ENCODE data around the gene FOSB.

FOSB gene

GRCh38 chr19:45437328-45437727 is 30.5 kb upstream of the FOSB start:
- no peaks in the 10 kb centered on the region for H3K36me3 Mint-ChIP-seq (ENCODE audit: low read depth)
- H3K4me3 Mint-ChIP-seq, result peak overlapping the region in 2 of 3 experiments; percentile 31 to 47
- TF ChIP-seq, protein P1, sequence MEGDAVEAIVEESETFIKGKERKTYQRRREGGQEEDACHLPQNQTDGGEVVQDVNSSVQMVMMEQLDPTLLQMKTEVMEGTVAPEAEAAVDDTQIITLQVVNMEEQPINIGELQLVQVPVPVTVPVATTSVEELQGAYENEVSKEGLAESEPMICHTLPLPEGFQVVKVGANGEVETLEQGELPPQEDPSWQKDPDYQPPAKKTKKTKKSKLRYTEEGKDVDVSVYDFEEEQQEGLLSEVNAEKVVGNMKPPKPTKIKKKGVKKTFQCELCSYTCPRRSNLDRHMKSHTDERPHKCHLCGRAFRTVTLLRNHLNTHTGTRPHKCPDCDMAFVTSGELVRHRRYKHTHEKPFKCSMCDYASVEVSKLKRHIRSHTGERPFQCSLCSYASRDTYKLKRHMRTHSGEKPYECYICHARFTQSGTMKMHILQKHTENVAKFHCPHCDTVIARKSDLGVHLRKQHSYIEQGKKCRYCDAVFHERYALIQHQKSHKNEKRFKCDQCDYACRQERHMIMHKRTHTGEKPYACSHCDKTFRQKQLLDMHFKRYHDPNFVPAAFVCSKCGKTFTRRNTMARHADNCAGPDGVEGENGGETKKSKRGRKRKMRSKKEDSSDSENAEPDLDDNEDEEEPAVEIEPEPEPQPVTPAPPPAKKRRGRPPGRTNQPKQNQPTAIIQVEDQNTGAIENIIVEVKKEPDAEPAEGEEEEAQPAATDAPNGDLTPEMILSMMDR (IDR thresholded peaks at IDR 0.05; ENCODE audit: unreplicated experiment in 3 of 3), result no peak
- no peaks in the 10 kb centered on the region for H3K9me3 Mint-ChIP-seq
- H3K27ac Mint-ChIP-seq, result no peak overlapping the region
- H3K4me1 Mint-ChIP-seq, result peaks cover 12% of the 10 kb centered on the region
- H3K27me3 Mint-ChIP-seq (ENCODE audit: low read depth), result no peaks in the 10 kb centered on the region

- Mint-ChIP-seq H3K9me3 (no peaks in the 10 kb centered on the region), H3K27me3 (ENCODE audit: low read depth) (no peaks in the 10 kb centered on the region), H3K27ac (no peak overlapping the region)
These were observed 28.6 kb upstream of the FOSB start for GRCh38 chr19:45439190-45439568.

GRCh38 chr19:45439569-45440258 is 28.1 kb upstream of the FOSB start:
- peaks cover 30% of the 10 kb centered on the region for H3K4me1 Mint-ChIP-seq
- H3K27ac Mint-ChIP-seq, result peak overlapping the region; percentile 37 to 71 (median 53)
- no peaks in the 10 kb centered on the region for H3K36me3 Mint-ChIP-seq (ENCODE audit: low read depth)
- H3K9me3 Mint-ChIP-seq, result no peaks in the 10 kb centered on the region
- TF ChIP-seq, protein P1 (IDR thresholded peaks at IDR 0.05; ENCODE audit: unreplicated experiment in 3 of 3), result peak; percentile 100
- H3K4me3 Mint-ChIP-seq, result peak overlapping the region; percentile 83 to 88 (median 87)
- no peaks in the 10 kb centered on the region for H3K27me3 Mint-ChIP-seq (ENCODE audit: low read depth)

More at GRCh38 chr19:45439190-45439568, 28.6 kb upstream of the FOSB start:
- Mint-ChIP-seq H3K36me3 (ENCODE audit: low read depth) (no peaks in the 10 kb centered on the region), H3K4me1 (peaks cover 25% of the 10 kb centered on the region), H3K4me3 (peak overlapping the region; percentile 41 to 88 (median 56))
- TF ChIP-seq, protein P1 (IDR thresholded peaks at IDR 0.05; ENCODE audit: unreplicated experiment in 3 of 3), result no peak

DNA sequence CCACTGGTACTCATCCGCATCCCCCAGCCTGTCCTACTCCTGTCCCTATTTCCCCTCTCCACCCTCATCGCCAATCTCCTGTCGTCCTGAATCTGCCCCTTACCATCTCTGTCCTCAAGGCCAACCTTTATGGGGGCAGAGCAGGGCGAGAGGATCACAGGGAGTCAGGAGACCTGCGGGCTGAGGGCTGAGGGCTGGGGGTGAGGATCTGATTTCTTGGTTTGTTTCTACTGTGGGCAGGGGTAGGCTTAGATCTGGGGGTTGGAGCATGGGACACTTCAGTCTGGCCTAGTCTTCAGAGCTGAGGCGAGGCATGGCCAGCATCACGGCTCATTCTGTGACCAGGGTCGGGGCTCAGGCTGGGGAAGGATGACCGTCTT is 27.5 kb upstream of the FOSB start:
- H3K36me3 Mint-ChIP-seq (ENCODE audit: low read depth), result no peaks in the 10 kb centered on the region
- peak overlapping the region; percentile 83 to 88 (median 87) for H3K4me3 Mint-ChIP-seq
- H3K9me3 Mint-ChIP-seq, result no peaks in the 10 kb centered on the region
- TF ChIP-seq, protein P1 (IDR thresholded peaks at IDR 0.05; ENCODE audit: unreplicated experiment in 3 of 3), result no peak
- H3K4me1 Mint-ChIP-seq, result peaks cover 31% of the 10 kb centered on the region
- H3K27ac Mint-ChIP-seq, result peak overlapping the region; percentile 37 to 71 (median 53)
- no peaks in the 10 kb centered on the region for H3K27me3 Mint-ChIP-seq (ENCODE audit: low read depth)

DNA sequence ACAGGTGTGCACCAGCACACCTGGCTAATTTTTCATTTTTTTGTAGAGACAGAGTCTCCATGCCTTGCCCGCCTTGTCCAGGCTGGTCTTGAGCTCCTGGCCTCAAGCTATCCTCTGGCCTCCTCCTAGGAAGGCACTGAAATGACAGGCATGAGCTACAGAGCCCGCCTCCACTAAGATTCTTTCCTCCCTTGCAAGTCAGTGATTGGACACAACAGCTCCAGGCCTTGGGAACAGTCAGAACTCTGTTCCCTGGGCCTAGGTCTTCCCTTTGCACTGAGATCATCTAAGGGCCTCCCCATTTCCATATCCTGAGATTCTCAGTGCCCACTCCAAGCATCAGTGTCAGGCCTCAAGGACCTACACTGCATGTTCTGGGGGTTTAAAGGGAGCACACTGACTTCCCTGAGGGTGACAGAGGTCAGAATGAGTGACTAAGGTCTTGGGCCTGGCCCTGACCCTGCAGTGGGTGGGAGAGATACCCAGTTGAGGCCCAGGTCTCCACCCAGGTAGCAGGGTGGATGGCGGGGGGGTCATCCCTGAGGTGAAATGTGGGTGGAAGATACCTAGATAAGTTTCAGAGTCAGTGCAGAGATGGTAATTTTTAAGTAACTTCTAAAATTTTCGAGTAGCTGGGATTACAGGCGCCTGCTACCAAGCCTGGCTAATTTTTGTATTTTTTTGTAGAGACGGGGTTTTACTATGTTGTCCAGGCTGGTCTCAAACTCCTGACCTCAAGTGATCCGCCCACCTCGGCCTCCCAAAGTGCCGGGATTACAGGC is 26.7 kb upstream of the FOSB start:
- no peaks in the 10 kb centered on the region for H3K36me3 Mint-ChIP-seq (ENCODE audit: low read depth)
- no peaks in the 10 kb centered on the region for H3K9me3 Mint-ChIP-seq
- H3K27me3 Mint-ChIP-seq (ENCODE audit: low read depth), result no peaks in the 10 kb centered on the region
- H3K27ac Mint-ChIP-seq, result peak overlapping the region; percentile 53 to 75 (median 71)
- TF ChIP-seq, protein P1 (IDR thresholded peaks at IDR 0.05; ENCODE audit: unreplicated experiment in 3 of 3), result no peak
- H3K4me3 Mint-ChIP-seq, result peak overlapping the region; percentile 83 to 88 (median 87)
- H3K4me1 Mint-ChIP-seq, result peaks cover 31% of the 10 kb centered on the region
